Astrocyte of the hippocampus (primary cell): ENCODE measurements around the gene TMEM170A.
A peak's percentile ranks its signal among the peaks of the same experiment; 100 is the strongest.

Experiments
- DNase-seq: peaks from one replicate; pipeline ENCODE4 v3.0.0; 2011; ENCODE audit warnings: low read depth, low spot score

Gene TMEM170A

DNA sequence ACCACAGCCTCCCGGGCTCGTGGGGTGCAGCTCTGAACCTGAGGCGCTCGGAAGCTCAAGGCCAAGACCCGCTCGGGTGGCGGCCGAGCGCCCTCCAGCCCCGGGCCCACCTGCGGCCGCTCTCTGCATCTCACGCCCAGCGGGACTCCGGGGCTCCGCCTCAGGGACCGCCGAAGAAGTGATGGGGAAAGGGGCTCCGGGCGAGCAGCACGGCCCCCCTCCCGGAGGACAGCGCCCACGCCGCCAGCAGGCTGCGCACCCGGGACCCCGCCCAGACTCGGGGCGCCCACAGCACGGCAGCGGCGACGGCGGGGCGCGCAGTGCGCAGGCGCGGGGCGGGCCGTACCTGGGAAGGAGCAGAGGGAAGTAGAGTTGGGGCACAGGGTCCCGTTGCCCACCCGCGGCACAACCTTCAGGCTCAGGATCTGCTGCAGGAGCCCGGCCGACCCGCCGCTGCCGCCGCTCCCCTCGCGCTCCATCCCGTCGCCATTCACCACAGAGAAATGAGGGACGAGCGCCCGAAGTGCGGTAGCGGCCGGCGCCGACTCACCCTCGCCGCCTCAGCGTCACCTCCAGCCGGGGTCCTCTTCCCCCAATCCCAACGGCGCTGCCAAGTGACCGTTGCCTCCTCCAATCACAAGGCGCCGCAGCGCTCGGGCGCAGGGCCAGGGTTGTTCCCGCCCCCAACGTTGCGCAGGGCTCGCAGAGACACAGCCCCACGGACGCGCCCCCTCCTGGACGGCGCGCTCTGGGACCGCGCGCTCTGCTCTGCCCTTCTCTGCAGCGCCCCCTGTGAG is at the start of gene TMEM170A:
Gene TMEM170A, minus strand, starts transcription at position 568 of the 797 bp plus-strand sequence. Its CDS starts 89 bp downstream, at position 479.
- peak; percentile 100 for DNase-seq

GRCh38 chr16:75506574-75506973 is 42.1 kb upstream of the TMEM170A start:
- DNase-seq = no peak

DNA sequence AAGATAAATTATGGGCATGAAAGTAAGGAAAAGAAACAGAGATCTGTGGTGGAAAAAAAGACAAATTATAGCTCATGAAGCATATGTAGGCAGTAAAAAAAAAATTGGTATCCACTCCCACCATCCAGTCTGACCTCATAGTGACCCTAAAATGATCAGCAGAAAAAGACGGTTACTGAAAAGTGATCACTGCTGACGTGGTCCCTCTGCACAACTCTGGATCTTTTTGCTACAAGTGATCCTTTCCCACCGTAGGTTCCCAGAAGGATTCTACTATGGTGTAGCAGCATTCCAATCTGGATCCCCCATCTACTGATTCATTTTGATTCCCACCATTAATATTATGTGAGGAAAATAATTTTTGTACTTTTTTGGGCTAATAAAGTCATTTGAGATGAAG is 41.6 kb upstream of the TMEM170A start:
- DNase-seq = no peak

DNA sequence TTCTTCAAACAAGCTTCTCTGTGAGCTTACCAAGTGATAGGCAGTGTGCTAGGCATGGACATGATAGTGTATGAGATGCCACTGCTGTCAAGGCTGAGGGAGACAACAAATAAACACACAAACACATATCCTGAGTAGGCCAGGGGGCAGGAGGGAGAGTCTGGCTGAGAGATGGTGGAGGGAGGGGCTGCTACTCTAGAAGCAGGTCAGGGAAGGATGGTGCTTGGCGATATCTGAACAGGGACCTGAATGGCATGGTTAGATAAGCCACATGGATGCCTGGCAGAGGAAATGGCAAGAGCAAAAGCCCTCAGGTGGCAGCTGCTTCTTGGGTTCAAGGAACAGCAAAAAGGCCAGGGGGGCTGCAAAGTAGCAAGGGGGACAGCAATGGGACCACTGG is 39.3 kb upstream of the TMEM170A start:
- no peak for DNase-seq

- no peak for DNase-seq
Observed at GRCh38 chr16:75502916-75503605, 38.6 kb upstream of the TMEM170A start.

GRCh38 chr16:75501820-75502219 is 37.3 kb upstream of the TMEM170A start:
- DNase-seq = peak; percentile 67

- no peak for DNase-seq
Observed at GRCh38 chr16:75501359-75501758, 36.9 kb upstream of the TMEM170A start.

- peak; percentile 60 for DNase-seq
Observed at GRCh38 chr16:75498605-75499322, 34.3 kb upstream of the TMEM170A start.

DNA sequence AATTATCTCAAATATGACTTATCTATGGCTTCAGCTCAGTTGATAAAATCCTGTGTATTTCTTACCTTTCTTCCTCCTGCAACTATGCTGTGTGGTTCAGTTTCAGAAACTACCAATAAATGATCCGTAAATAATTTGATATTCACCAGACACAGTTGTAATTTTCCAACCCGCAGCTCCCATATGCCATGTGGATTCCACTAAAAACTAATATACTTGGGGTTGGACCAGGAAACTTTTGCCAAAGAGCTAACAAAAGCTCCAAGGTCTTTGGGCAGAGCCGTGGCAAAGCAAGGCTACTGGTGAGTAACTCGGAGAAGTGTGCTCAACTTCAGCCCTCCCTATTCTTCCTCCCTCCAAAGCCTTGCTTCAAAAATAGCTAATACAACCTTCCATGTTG is 33.1 kb upstream of the TMEM170A start:
- no peak for DNase-seq

- peak; percentile 65 for DNase-seq
Observed at GRCh38 chr16:75495076-75495674, 30.7 kb upstream of the TMEM170A start, which contains the start of gene CHST6. CHST6 (minus strand) TSS chr16:75495441; CDS start chr16:75479828, 15,613 bp downstream.

DNA sequence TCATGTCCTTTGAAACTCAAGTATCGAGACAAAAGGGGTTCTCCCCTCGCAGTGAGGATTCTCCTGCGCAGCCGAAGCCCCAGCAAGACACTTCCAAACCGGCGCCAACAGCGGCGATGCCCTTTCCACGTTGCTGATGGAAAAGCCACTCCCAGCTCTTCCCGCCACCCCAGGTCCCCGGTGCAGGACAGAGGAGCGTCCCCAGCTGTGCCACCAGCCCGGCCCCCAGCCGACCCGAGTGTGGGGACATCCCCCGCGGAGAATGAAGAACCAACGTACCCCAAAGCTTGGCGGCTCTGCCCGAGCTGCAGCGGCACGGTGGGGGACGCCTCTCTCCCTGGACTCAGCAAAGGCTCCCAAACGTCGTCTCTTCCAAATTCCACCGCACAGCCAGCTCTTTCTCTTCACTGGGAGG is 30.2 kb upstream of the TMEM170A start:
- DNase-seq = no peak

DNA sequence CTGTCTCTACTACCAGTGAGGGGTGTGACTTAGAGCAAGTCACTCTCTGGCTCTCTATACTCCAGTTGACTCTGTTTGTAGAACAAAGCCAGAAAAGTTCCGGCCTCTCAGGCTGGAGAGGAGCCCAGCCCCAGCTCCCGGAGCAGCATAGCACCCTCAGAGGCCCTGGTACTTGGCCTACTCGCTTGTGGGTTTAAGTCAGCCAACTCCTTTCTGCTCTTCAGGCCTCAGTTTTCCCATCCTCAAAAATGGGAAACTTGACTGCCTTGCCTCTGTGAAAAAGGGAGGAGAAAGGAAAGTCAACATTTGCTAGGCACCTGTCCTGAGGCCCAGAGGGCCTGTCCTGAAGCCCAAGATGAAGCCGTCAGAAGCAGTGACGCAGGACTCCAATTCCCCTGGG is 29.7 kb upstream of the TMEM170A start:
- no peak for DNase-seq

DNA sequence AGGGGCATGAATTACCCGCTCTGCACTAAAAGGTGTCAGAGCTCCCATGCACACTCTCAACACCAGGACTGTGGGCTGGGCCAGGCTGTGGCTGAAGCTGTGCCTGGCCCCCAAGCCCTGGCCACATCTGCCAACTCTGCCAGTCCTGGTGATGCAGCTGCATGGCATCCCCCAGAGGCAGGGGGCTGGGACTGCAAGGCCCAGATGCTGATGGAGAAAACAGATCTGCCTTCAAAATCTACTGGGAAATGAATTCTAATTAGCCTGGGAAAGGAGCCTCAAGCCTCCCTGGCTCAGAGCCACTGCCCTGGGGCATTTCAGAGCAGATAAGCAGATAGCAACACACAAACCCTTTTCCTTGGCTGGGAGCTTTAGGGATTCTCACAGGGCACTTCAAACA is 27.4 kb upstream of the TMEM170A start:
- peak; percentile 73 for DNase-seq

DNA sequence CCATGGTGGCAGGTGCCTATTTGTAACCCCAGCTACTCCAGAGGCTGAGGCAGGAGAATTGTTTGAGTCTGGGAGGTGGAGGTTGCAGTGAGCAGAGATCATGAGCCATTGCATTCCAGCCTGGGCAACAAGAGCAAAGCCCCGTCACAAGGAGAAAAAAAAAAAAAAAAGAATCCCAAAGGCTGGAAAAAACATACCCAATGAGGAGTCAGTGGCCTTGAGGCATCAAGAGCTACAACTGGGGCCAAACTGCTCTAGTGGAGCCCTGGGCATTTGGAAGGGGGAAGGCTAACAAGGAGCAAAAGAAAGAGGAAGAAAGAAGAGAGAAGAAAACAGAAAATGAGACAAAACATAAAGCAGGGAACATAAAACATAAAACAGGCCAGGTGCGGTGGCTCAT is 23.8 kb upstream of the TMEM170A start:
- DNase-seq = no peak

DNA sequence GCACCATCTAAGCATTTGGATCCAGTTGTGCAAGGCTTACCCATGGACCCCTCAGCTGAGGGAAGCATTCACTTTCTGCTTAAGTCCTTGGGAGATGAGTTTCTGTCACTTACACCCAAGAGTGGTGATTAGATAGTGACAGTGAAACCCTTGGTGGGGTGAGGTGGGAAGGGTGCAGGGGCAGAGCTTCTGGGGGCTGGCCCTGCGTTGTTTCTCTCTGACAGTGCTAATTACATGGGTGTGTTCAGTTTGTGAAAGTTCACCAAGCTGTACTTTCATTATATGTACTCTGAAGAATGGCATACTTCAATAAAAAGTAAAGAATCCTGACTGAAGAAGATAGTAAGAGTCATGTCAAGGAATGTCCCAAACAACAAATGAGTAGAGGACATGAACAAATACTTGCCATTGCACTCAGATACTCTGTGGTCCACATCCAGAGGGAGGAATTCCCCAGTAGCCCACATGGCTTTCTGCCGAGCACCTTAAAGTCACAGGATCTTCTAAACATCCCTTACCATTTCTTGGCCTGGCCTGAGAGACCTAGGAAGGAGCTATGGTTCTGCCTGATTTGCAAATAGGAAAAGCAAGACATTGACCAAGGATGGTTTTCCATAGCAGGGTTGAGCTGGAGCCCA is 22.3 kb upstream of the TMEM170A start:
- DNase-seq = peak; percentile 29

DNA sequence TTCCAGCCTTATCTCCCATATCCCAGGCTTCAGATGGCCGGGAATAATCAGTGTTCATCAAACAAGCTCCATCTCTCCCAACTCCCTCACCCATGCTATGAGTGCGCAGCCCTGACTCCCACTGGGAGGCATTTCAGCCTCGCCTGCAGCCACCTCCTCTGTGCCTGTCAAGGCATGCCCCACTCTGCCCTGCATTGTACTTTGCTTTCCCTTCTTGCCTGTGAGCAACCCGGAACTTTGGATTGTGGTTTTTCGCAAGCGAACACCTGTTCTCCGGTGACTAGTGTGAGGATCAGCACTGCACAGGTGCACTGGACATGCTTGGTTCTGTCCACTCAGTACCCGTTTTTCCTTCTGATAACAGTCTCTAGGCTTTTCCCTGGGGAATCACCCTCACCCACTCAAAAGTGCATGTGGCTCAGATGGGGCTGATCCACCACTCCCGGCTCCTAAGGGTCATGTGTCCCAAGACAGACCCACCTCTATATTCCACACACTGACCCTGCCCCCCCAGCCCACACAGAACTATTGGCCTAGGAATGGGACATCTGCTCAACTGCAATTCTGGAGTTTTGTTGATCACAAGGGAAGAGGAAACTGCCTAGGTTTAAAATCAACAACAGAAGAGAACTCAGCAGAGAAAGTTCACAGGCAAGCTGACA is 21.7 kb upstream of the TMEM170A start:
- DNase-seq = no peak

DNA sequence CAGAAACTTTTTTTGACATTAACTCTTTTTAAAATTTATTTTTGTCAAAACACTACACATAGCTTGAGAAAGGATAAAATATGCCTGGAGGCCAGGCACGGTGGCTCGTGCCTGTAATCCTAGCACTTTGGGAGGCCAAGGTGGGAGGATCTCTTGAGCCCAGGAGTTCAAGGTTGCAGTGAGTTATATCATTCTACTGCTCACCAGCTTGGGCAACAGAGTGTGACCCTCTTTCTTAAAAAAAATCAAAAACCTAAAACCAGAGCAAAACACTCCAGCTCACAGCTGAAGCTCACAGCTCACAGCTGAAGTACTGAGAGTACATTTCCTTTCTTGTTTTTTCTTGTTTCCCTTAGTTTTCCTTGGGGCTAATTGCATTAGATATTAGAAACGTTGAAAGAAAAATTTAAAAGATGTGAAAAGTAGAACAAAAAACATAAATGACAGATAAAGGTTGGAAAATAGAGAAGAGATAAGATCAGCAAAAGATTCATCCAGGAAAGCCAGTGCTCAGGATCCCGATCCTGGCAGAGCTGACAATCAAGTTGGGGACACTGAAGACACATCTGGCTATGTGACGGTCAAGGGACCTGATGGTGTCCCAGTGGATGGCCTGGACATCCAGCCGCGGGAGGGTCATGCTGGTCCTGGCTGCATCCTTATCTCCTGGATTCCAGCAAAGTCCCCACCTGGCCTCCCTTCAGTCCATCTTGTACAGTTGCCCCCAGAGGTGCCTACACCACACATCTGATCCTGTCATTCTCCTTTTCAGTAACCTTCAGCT is 20.9 kb upstream of the TMEM170A start:
- DNase-seq = no peak

DNA sequence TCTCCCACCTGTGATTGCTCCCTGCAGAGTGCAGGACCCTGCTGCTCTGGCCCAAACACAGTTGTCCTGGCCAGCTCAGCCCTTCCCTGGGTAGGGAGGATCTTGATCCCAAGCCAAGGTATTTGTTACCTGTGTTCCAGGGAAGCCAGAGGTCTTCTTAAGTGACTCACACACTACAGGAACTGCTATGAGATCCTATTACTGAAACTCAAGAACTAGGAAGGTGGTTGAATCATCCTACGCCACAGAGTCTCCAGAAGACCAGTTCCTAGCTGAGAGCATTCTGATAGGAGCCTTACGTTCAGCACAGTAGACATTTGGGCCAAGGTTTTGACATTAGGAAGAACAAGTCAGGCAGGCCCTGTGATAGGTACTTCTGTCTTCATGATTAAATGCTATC is 18.7 kb upstream of the TMEM170A start:
- peak; percentile 39 for DNase-seq

DNA sequence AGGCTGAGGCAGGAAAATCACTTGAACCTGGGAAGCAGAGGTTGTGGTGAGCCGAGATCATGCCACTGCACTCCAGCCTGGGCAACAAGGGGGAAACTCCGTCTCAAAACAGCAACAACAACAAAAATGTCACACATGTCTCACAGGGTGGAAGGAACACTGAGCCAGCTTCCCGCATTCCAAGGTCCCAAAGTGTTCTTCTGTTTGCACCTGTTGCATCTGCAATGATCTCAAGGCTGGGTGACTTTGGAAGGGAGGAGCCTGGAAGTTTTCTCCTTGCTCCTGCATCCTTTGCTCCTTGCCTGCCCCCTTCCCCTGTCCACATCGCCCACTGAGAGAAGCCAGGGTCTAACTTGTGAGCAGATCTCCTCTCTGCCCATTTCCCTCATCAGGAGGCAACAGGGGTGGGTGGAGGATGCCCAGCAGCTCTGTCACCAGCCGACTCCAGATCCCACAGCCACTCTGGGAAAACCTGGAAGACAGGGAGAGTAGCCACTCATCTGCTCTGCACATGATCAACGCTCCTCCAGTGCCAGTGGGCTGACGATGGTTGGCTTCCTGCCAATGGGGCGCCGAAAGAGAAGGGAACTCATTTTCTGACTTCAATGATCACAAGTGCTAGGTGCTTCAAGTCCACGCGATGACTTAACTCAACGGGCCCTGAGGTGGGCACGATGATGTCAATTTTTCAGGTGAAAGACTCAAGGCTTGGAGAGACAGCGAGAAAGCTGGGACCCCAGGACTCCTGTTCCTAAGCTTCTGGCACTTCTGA is 18.1 kb upstream of the TMEM170A start:
- DNase-seq = no peak
